ENCODE results near the gene MAP1LC3C. TPM values are rescaled to one million over a fixed set of nuclear protein-coding genes. Genes with fewer than 3 reads are reported as not detected.

The MAP1LC3C gene
- 0.13 TPM in 2 replicates for total RNA-seq

DNA sequence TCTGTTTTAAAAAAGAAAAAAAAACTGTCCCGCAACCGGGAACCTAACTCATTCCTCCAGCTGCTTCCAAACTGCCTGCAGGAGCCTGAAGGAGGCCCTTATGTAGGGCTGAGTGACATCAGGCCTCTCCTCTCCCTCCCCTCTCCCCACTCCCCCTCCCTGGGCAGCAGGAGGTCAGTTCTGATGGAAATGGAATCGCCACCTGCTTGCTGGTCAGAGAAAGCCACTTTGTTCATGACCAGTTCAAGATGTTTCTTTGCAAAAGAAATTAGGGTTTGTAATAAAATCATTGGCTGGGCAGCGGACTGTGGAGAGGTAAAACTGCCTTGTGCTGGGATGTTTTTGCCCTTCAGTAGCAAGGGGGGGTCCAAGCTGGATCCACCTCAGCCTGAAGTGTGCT, at the start of gene MAP1LC3C:
Gene MAP1LC3C, minus strand, starts transcription at position 73 of the 400 bp plus-strand sequence. CDS start 90 bp downstream, outside the sequence.

DNA sequence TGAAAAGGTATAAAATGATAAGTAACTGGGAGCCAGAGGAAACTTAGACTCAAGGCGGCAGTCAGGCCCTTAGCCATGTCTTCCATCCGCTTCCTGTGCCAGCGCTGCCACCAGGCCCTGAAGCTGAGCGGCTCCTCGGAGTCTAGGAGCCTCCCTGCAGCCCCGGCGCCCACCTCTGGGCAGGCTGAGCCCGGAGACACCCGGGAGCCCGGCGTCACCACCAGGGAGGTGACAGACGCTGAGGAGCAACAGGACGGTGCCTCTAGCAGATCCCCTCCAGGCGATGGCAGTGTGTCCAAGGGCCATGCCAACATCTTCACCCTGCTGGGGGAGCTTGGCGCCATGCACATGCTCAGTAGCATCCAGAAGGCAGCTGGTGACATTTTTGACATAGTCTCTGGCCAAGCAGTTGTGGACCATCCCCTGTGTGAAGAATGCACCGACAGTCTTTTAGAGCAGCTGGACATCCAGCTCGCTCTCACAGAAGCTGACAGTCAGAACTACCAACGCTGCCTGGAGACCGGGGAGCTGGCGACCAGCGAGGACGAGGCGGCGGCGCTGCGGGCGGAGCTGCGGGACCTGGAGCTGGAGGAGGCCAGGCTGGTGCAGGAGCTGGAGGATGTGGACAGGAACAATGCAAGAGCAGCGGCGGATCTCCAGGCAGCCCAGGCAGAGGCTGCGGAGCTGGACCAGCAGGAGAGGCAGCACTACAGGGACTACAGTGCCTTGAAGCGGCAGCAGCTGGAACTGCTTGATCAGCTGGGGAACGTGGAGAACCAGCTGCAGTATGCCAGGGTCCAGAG, 41.0 kb downstream of the MAP1LC3C start, which contains the start of gene BECN2:
Gene BECN2, plus strand, starts transcription at position 76 of the 803 bp plus-strand sequence. Its CDS starts 0 bp downstream, at position 76.

Other genes with a start within 250 kb of the MAP1LC3C start
- gene EXO1, start 150.9 kb downstream of the MAP1LC3C start, total RNA-seq, result 1.6 and 4.6 TPM in 2 replicates
- not detected in 2 replicates for gene BECN2, start 41.3 kb downstream of the MAP1LC3C start, total RNA-seq